Peyer's patch (tissue), 4 donors: ENCODE measurements around the gene CIB1. TPM values are rescaled to one million over a fixed set of nuclear protein-coding genes. Genes with fewer than 3 reads are reported as not detected.
"Not testable (repeated sequence)": the region's sequence is repeated elsewhere in the genome, so short reads cannot be mapped to it uniquely, and the experiment has no call there.

ENCODE experiments used
- DNase-seq, 3 donors: peaks; one replicate each; pipeline ENCODE4 v3.0.0-alpha.2; 2017 to 2019
- H3K27ac ChIP-seq, 4 donors: fragments of 200-600 bp; sonication (generic); one replicate each; pipeline ENCODE4 v1.5.1; 2016 to 2019
- H3K27me3 ChIP-seq, 2 donors: fragments of 200-600 bp; sonication (generic); one replicate each; pipeline ENCODE4 v1.5.1; 2019
- H3K36me3 ChIP-seq, 3 donors: fragments of 200-600 bp; sonication (generic); one replicate each; pipeline ENCODE4 v1.5.1; 2016 to 2019
- H3K4me1 ChIP-seq, 4 donors: fragments of 200-600 bp; sonication (generic); one replicate each; pipeline ENCODE4 v1.5.1; 2016 to 2019
- H3K4me3 ChIP-seq, 4 donors: fragments of 200-600 bp; sonication (generic); 1 replicate in 3 of 4; 2 replicates in 1 of 4; pipeline ENCODE4 v1.5.1; 2016 to 2019; ENCODE audit warnings: mild to moderate bottlenecking in 1 of 4
- H3K9me3 ChIP-seq, 4 donors: fragments of 200-600 bp; sonication (generic); one replicate each; pipeline ENCODE4 v1.5.1; 2016 to 2019; ENCODE audit warnings: mild to moderate bottlenecking in 1 of 4
- POLR2A ChIP-seq, 2 donors: fragments of 450-650 bp; IDR thresholded peaks; one replicate each; pipeline ENCODE4 v1.5.1; 2017; ENCODE audit warnings: antibody characterized with exemption in 2 of 2, mild to moderate bottlenecking in 2 of 2, moderate library complexity in 2 of 2
- total RNA-seq, 4 donors: library from RNA; depleted of rRNA; stranded (reverse); fragments of >200 nt; gene quantifications; one replicate each; pipeline ENCODE4 v1.1.0, GENCODE V29; 2016
- TF ChIP-seq, protein P1 (sequence below), 6 experiments: fragments of 450-650 bp in 4 of 6; fragments of 200-600 bp in 2 of 6; sonication (generic) in 1 of 6; IDR thresholded peaks; one replicate each; pipeline ENCODE4 v1.5.1; 2017 to 2019; ENCODE audit warnings: antibody characterized with exemption in 6 of 6, mild to moderate bottlenecking in 3 of 6, moderate library complexity in 1 of 6

Gene CIB1
- total RNA-seq, 4 donors from 2014 or later: 71.0 to 166 (median 130) TPM

- H3K4me1 ChIP-seq: peaks cover 3 to 64% (median 30%) of the 10 kb centered on the region in 4 donors
- peak overlapping the region; percentile 78 to 93 (median 88) for H3K27ac ChIP-seq
- DNase-seq: peak; percentile 89 to 94 (median 92)
- no peaks in the 10 kb centered on the region for H3K27me3 ChIP-seq
- peak overlapping the region in 2 of 4 donors; percentile 1 to 24 for H3K4me3 ChIP-seq
- TF ChIP-seq POLR2A (IDR thresholded peaks at IDR 0.05): peak; percentile 6 to 60
- TF ChIP-seq, protein P1, sequence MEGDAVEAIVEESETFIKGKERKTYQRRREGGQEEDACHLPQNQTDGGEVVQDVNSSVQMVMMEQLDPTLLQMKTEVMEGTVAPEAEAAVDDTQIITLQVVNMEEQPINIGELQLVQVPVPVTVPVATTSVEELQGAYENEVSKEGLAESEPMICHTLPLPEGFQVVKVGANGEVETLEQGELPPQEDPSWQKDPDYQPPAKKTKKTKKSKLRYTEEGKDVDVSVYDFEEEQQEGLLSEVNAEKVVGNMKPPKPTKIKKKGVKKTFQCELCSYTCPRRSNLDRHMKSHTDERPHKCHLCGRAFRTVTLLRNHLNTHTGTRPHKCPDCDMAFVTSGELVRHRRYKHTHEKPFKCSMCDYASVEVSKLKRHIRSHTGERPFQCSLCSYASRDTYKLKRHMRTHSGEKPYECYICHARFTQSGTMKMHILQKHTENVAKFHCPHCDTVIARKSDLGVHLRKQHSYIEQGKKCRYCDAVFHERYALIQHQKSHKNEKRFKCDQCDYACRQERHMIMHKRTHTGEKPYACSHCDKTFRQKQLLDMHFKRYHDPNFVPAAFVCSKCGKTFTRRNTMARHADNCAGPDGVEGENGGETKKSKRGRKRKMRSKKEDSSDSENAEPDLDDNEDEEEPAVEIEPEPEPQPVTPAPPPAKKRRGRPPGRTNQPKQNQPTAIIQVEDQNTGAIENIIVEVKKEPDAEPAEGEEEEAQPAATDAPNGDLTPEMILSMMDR (IDR thresholded peaks at IDR 0.05): no peak
- no peaks in the 10 kb centered on the region for H3K36me3 ChIP-seq
- H3K9me3 ChIP-seq: no peaks in the 10 kb centered on the region
These were observed 41.8 kb downstream of the CIB1 start for GRCh38 chr15:90191794-90192509.

- Histone ChIP-seq H3K4me1 (peaks cover 3 to 64% (median 31%) of the 10 kb centered on the region in 4 donors), H3K36me3 (no peaks in the 10 kb centered on the region), H3K27me3 (no peaks in the 10 kb centered on the region), H3K4me3 (peak overlapping the region in 2 of 4 donors; percentile 3 to 24), H3K27ac (peak overlapping the region; percentile 78 to 93 (median 88)), H3K9me3 (no peaks in the 10 kb centered on the region)
- TF ChIP-seq, protein P1 (IDR thresholded peaks at IDR 0.05): no peak
- no peak for TF ChIP-seq POLR2A (IDR thresholded peaks at IDR 0.05)
- DNase-seq: no peak
These were observed 42.4 kb downstream of the CIB1 start for GRCh38 chr15:90191344-90191687.

DNA sequence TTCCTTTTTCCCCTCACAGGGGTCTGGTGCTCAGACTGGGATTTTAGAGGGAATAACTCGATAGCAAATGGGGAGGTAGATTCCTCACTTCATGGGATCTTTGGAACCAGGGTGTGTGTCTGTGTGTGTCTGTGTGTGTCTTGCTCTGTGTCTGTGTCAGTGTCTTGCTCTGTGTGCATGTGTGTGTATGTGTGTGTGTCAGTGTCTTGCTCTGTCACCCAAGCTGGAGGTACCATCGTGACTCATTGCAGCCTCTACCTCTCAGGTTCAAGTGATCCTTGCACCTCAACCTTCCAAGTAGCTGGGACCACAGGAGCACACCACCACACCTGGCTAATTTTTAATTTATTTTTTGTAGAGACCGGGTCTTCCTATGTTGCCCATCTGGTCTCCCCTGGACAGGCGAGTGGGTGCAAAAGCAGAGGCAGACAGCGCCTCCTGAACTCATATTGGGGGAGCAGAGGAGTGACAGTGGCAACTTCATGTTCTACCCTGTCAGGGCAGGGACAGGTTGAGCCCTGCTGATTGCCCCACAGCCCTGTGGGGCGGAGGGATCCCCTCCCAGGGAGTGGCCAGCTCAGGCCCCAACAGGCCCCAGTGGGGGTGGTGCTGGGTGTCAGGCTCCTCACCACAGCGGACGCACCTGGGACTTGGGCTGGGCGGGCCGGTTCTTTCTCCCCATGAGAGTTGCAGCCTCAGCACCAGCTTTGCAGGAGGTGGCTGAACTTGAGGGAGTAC is 43.0 kb downstream of the CIB1 start:
- Histone ChIP-seq H3K27ac (peak overlapping the region; percentile 78 to 93 (median 88)), H3K27me3 (no peaks in the 10 kb centered on the region), H3K36me3 (no peaks in the 10 kb centered on the region), H3K9me3 (no peaks in the 10 kb centered on the region), H3K4me1 (peaks cover 3 to 69% (median 33%) of the 10 kb centered on the region in 4 donors), H3K4me3 (peak overlapping the region in 2 of 4 donors; percentile 3 to 24)
- peak; percentile 85 to 95 (median 93) for DNase-seq
- TF ChIP-seq, protein P1 (IDR thresholded peaks at IDR 0.05): no peak
- TF ChIP-seq POLR2A (IDR thresholded peaks at IDR 0.05): peak; percentile 20 to 31

- peaks cover 3 to 74% (median 33%) of the 10 kb centered on the region in 4 donors for H3K4me1 ChIP-seq
- H3K27me3 ChIP-seq: no peaks in the 10 kb centered on the region
- peak overlapping the region; percentile 78 to 93 (median 88) for H3K27ac ChIP-seq
- no peak for TF ChIP-seq POLR2A (IDR thresholded peaks at IDR 0.05)
- TF ChIP-seq, protein P1 (IDR thresholded peaks at IDR 0.05): no peak
- no peak for DNase-seq
- H3K36me3 ChIP-seq: no peaks in the 10 kb centered on the region
- H3K4me3 ChIP-seq: no peak overlapping the region
- no peaks in the 10 kb centered on the region for H3K9me3 ChIP-seq
These were observed 43.8 kb downstream of the CIB1 start for GRCh38 chr15:90189781-90190467.

DNA sequence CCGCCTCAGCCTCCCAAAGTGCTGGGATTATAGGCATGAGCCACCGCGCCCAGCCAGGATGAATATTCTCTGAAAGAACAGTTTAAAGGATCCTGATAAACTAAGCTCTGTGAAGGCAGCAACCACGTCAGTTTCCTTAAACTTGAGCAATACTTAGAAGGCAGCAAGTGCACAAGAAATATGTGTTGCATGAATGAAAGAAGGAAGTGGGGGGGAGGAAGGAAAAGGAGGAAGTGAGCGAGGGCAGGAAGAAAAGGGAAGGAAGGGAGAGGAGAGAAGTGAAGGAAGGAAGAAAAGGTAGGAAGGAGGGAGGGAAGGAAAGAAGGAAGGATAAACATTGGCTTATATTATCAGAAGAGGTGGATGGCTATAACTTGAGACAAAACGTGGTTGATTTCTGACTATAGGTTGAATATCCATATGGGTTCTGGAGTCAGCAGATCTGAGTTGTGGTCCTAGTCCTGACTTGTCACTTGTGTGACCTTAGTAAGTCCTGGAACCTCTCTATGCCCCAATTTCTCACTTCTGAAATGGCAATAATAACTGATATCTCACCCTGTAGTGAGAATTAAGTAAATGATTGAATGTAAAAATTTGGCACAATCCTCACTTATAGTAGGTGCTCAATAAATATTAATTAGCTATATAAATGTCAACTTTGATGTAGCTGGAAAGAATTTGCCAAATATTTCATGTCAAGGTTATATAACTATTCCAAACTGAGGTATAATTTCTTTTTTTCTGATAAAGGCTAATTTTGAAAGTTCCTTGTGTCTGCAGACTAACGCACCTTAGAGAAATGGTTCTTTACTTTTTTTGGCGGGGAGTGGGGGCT is 44.6 kb downstream of the CIB1 start:
- H3K36me3 ChIP-seq: no peaks in the 10 kb centered on the region
- no peak for TF ChIP-seq POLR2A (IDR thresholded peaks at IDR 0.05)
- TF ChIP-seq, protein P1 (IDR thresholded peaks at IDR 0.05): no peak
- peak overlapping the region; percentile 78 to 93 (median 88) for H3K27ac ChIP-seq

GRCh38 chr15:90188065-90188464 is 45.7 kb downstream of the CIB1 start:
- H3K27me3 ChIP-seq, H3K4me3 ChIP-seq, H3K9me3 ChIP-seq, DNase-seq, H3K36me3 ChIP-seq: not testable (repeated sequence)
- H3K4me1 ChIP-seq: peaks cover 3 to 74% (median 29%) of the 10 kb centered on the region in 4 donors
- H3K27ac ChIP-seq: peak overlapping the region in 2 of 4 donors; percentile 78 to 85

More for the DNA sequence above, 44.6 kb downstream of the CIB1 start:
- Histone ChIP-seq H3K4me3 (no peak overlapping the region), H3K27me3 (no peaks in the 10 kb centered on the region), H3K4me1 (peaks cover 3 to 74% (median 33%) of the 10 kb centered on the region in 4 donors), H3K9me3 (no peaks in the 10 kb centered on the region)
- DNase-seq: no peak
